ENCODE measurements around the gene ITCH.
"Not testable (repeated sequence)": the region's sequence is repeated elsewhere in the genome, so short reads cannot be mapped to it uniquely, and the experiment has no call there.

Gene ITCH

GRCh38 chr20:34389954-34390555 is 27.0 kb downstream of the ITCH start:
- DNase-seq, result no peak
- Histone ChIP-seq H3K27ac (ENCODE audit: insufficient read depth, low read length, poor library complexity, severe bottlenecking) (no peak overlapping the region), H3K4me1 (ENCODE audit: control insufficient read depth, insufficient read depth, low read length, poor library complexity, severe bottlenecking) (peaks cover 6% of the 10 kb centered on the region)

GRCh38 chr20:34396408-34396807 is 33.3 kb downstream of the ITCH start:
- no peak overlapping the region for H3K27ac ChIP-seq (ENCODE audit: insufficient read depth, low read length, poor library complexity, severe bottlenecking)
- no peak overlapping the region for H3K4me3 ChIP-seq (ENCODE audit: insufficient read depth, low read depth, low read length, poor library complexity, severe bottlenecking)
- H3K36me3 ChIP-seq (ENCODE audit: control insufficient read depth, insufficient read depth, low read length), result peaks cover 6% of the 10 kb centered on the region
- no peaks in the 10 kb centered on the region for H3K9me3 ChIP-seq (ENCODE audit: control insufficient read depth, low read length)
- no peak for DNase-seq
- H3K27me3 ChIP-seq (replicated peaks; ENCODE audit: control insufficient read depth, insufficient read depth, low read length, poor library complexity, severe bottlenecking), result no peaks in the 10 kb centered on the region
- no peaks in the 10 kb centered on the region for H3K4me1 ChIP-seq (ENCODE audit: control insufficient read depth, insufficient read depth, low read length, poor library complexity, severe bottlenecking)

More at GRCh38 chr20:34389954-34390555, 27.0 kb downstream of the ITCH start:
- no peaks in the 10 kb centered on the region for H3K27me3 ChIP-seq (replicated peaks; ENCODE audit: control insufficient read depth, insufficient read depth, low read length, poor library complexity, severe bottlenecking)
- no peaks in the 10 kb centered on the region for H3K9me3 ChIP-seq (ENCODE audit: control insufficient read depth, low read length)
- H3K4me3 ChIP-seq (ENCODE audit: insufficient read depth, low read depth, low read length, poor library complexity, severe bottlenecking), result no peak overlapping the region
- peaks cover 3% of the 10 kb centered on the region for H3K36me3 ChIP-seq (ENCODE audit: control insufficient read depth, insufficient read depth, low read length)

GRCh38 chr20:34397096-34397495 is 34.0 kb downstream of the ITCH start:
- Histone ChIP-seq H3K9me3 (ENCODE audit: control insufficient read depth, low read length) (no peaks in the 10 kb centered on the region), H3K4me1 (ENCODE audit: control insufficient read depth, insufficient read depth, low read length, poor library complexity, severe bottlenecking) (no peaks in the 10 kb centered on the region), H3K36me3 (ENCODE audit: control insufficient read depth, insufficient read depth, low read length) (peaks cover 6% of the 10 kb centered on the region), H3K27ac (ENCODE audit: insufficient read depth, low read length, poor library complexity, severe bottlenecking) (no peak overlapping the region), H3K27me3 (replicated peaks; ENCODE audit: control insufficient read depth, insufficient read depth, low read length, poor library complexity, severe bottlenecking) (no peaks in the 10 kb centered on the region), H3K4me3 (ENCODE audit: insufficient read depth, low read depth, low read length, poor library complexity, severe bottlenecking) (no peak overlapping the region)
- DNase-seq, result no peak

GRCh38 chr20:34400776-34401175 is 37.7 kb downstream of the ITCH start:
- H3K27ac ChIP-seq (ENCODE audit: insufficient read depth, low read length, poor library complexity, severe bottlenecking); H3K27me3 ChIP-seq (replicated peaks; ENCODE audit: control insufficient read depth, insufficient read depth, low read length, poor library complexity, severe bottlenecking); H3K9me3 ChIP-seq (ENCODE audit: control insufficient read depth, low read length); H3K4me3 ChIP-seq (ENCODE audit: insufficient read depth, low read depth, low read length, poor library complexity, severe bottlenecking); DNase-seq; H3K36me3 ChIP-seq (ENCODE audit: control insufficient read depth, insufficient read depth, low read length): not testable (repeated sequence)
- peaks cover 13% of the 10 kb centered on the region for H3K4me1 ChIP-seq (ENCODE audit: control insufficient read depth, insufficient read depth, low read length, poor library complexity, severe bottlenecking)

DNA sequence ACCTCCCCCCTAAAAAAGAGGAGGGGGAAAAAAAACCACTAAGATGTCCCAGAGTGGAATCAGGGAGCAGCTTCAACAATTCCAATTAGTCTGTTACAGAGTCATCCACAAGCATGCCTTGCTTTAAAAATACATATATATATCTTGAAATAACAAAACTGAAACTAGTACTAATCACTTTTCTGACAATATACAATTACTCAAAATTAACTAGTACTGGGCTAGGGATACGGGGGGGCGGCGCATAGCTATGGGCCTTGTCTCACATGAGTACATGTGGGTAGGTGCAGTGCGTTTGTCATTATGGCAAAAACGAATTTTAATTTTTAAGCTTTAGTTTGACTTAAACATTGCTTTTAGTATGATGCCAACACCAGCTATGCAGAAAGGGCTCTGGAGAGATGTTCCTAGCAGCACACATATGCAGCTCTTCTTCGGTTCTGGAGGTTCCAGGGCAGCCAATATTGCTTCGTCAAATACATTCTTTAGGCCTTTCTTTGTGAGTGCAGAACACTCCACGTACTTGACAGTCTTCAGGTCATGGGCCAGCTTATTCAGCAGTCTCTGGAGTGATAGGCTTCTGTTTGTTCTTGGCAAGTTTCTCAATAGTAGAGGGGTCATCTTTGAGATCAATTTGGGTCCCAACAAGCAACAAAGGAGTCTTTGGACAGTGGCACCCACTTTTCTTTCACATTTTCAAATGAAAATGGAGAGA is 38.8 kb downstream of the ITCH start:
- H3K4me1 ChIP-seq (ENCODE audit: control insufficient read depth, insufficient read depth, low read length, poor library complexity, severe bottlenecking), result peaks cover 18% of the 10 kb centered on the region
- H3K9me3 ChIP-seq (ENCODE audit: control insufficient read depth, low read length), result no peaks in the 10 kb centered on the region
- H3K36me3 ChIP-seq (ENCODE audit: control insufficient read depth, insufficient read depth, low read length), result peaks cover 3% of the 10 kb centered on the region
- no peak overlapping the region for H3K27ac ChIP-seq (ENCODE audit: insufficient read depth, low read length, poor library complexity, severe bottlenecking)
- no peak overlapping the region for H3K4me3 ChIP-seq (ENCODE audit: insufficient read depth, low read depth, low read length, poor library complexity, severe bottlenecking)
- no peak for DNase-seq
- no peaks in the 10 kb centered on the region for H3K27me3 ChIP-seq (replicated peaks; ENCODE audit: control insufficient read depth, insufficient read depth, low read length, poor library complexity, severe bottlenecking)

DNA sequence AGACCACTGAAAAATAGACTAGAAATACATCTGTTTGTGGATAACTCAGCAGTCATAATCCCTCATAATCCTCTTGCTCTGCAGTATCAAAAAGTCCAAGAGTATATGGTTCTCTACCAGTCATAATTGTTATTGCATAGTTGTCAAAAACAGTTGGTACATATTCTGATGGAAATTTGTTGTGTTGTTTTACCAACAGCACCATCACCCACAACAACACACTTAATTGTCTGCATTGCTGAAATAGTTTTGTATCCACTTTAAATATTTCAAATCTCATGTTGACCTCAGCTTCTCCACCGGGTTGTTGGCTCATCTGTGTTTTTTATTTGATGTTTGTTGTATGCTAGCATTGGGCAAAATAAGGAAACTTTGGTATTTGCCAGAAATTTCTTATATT is 39.4 kb downstream of the ITCH start:
- Histone ChIP-seq H3K36me3 (ENCODE audit: control insufficient read depth, insufficient read depth, low read length) (peaks cover 3% of the 10 kb centered on the region), H3K9me3 (ENCODE audit: control insufficient read depth, low read length) (no peaks in the 10 kb centered on the region), H3K27ac (ENCODE audit: insufficient read depth, low read length, poor library complexity, severe bottlenecking) (no peak overlapping the region), H3K4me3 (ENCODE audit: insufficient read depth, low read depth, low read length, poor library complexity, severe bottlenecking) (no peak overlapping the region), H3K27me3 (replicated peaks; ENCODE audit: control insufficient read depth, insufficient read depth, low read length, poor library complexity, severe bottlenecking) (no peaks in the 10 kb centered on the region), H3K4me1 (ENCODE audit: control insufficient read depth, insufficient read depth, low read length, poor library complexity, severe bottlenecking) (peaks cover 18% of the 10 kb centered on the region)
- no peak for DNase-seq

DNA sequence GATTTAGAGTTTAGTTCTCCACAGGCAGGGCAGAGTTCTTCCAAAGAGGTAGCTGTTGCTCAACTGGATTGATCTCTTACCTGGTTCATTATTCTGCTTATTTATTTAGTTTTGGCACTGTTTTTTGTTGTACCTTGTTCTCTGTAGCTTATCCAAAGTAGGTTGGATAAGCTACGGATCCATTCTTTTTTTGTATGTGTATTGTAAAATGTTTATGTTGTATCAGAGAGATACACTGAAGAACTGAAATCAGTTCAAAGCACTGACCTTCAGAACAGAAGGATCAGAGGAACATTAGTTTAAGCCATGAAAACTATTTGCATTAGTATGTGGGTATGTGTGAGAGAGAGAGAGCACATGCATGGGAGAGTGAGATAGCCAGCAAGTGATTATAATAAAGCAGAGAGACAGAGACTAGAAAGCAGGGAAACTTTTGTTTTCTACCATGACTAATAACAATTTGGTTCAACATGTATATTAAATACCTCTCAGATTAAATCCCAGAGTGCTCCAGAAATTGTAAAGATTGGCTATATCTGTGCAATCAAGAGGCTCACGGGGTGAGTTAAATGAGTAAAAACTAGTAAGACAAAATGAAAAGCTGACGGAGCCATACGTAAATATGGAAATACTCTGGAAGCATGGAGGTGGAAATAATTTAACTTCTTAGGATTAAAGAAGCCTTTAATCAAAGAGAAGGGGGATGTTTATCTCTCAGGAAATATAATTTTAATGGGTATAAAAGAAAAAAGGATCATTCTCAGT is 40.2 kb downstream of the ITCH start:
- H3K36me3 ChIP-seq (ENCODE audit: control insufficient read depth, insufficient read depth, low read length), result peaks cover 3% of the 10 kb centered on the region
- peaks cover 18% of the 10 kb centered on the region for H3K4me1 ChIP-seq (ENCODE audit: control insufficient read depth, insufficient read depth, low read length, poor library complexity, severe bottlenecking)
- H3K4me3 ChIP-seq (ENCODE audit: insufficient read depth, low read depth, low read length, poor library complexity, severe bottlenecking), result no peak overlapping the region
- no peak for DNase-seq
- no peaks in the 10 kb centered on the region for H3K9me3 ChIP-seq (ENCODE audit: control insufficient read depth, low read length)
- no peaks in the 10 kb centered on the region for H3K27me3 ChIP-seq (replicated peaks; ENCODE audit: control insufficient read depth, insufficient read depth, low read length, poor library complexity, severe bottlenecking)
- no peak overlapping the region for H3K27ac ChIP-seq (ENCODE audit: insufficient read depth, low read length, poor library complexity, severe bottlenecking)

- H3K27ac ChIP-seq (ENCODE audit: insufficient read depth, low read length, poor library complexity, severe bottlenecking), result no peak overlapping the region
- H3K4me1 ChIP-seq (ENCODE audit: control insufficient read depth, insufficient read depth, low read length, poor library complexity, severe bottlenecking), result peaks cover 18% of the 10 kb centered on the region
- H3K9me3 ChIP-seq (ENCODE audit: control insufficient read depth, low read length), result no peaks in the 10 kb centered on the region
- no peaks in the 10 kb centered on the region for H3K27me3 ChIP-seq (replicated peaks; ENCODE audit: control insufficient read depth, insufficient read depth, low read length, poor library complexity, severe bottlenecking)
- no peak overlapping the region for H3K4me3 ChIP-seq (ENCODE audit: insufficient read depth, low read depth, low read length, poor library complexity, severe bottlenecking)
- no peak for DNase-seq
- H3K36me3 ChIP-seq (ENCODE audit: control insufficient read depth, insufficient read depth, low read length), result peaks cover 3% of the 10 kb centered on the region
Measured at GRCh38 chr20:34403908-34404307, 40.8 kb downstream of the ITCH start.

DNA sequence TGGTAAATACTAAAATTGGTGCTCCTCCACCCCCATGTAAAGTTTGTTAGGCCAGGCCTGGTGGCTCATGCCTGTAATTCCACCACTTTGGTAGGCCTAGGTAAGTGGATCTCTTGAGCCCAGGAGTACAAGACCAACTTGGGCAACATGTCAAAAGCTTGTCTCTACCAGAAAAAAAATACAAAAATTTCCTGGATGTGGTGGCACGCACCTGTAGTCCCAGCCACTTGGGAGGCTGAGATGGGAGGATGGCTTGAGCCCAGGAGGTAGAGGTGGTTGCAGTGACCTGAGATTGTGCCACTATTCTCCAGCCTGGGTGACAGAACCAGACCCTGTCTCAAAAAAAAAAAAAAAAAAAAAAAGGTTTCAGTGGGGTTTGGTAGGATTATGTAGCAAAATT is 41.7 kb downstream of the ITCH start:
- no peak overlapping the region for H3K27ac ChIP-seq (ENCODE audit: insufficient read depth, low read length, poor library complexity, severe bottlenecking)
- H3K4me3 ChIP-seq (ENCODE audit: insufficient read depth, low read depth, low read length, poor library complexity, severe bottlenecking), result peak overlapping the region; percentile 32
- no peaks in the 10 kb centered on the region for H3K27me3 ChIP-seq (replicated peaks; ENCODE audit: control insufficient read depth, insufficient read depth, low read length, poor library complexity, severe bottlenecking)
- H3K36me3 ChIP-seq (ENCODE audit: control insufficient read depth, insufficient read depth, low read length), result peaks cover 1% of the 10 kb centered on the region
- DNase-seq, result no peak
- no peaks in the 10 kb centered on the region for H3K9me3 ChIP-seq (ENCODE audit: control insufficient read depth, low read length)
- peaks cover 18% of the 10 kb centered on the region for H3K4me1 ChIP-seq (ENCODE audit: control insufficient read depth, insufficient read depth, low read length, poor library complexity, severe bottlenecking)

- H3K4me3 ChIP-seq (ENCODE audit: insufficient read depth, low read depth, low read length, poor library complexity, severe bottlenecking), result peak overlapping the region; percentile 32
- not testable (repeated sequence) for H3K36me3 ChIP-seq (ENCODE audit: control insufficient read depth, insufficient read depth, low read length); H3K9me3 ChIP-seq (ENCODE audit: control insufficient read depth, low read length); H3K27me3 ChIP-seq (replicated peaks; ENCODE audit: control insufficient read depth, insufficient read depth, low read length, poor library complexity, severe bottlenecking)
- H3K27ac ChIP-seq (ENCODE audit: insufficient read depth, low read length, poor library complexity, severe bottlenecking), result peak overlapping the region; percentile 32
- H3K4me1 ChIP-seq (ENCODE audit: control insufficient read depth, insufficient read depth, low read length, poor library complexity, severe bottlenecking), result peaks cover 18% of the 10 kb centered on the region
- peak in 1 of 3 donors; percentile 2 for DNase-seq
Measured at GRCh38 chr20:34405247-34405651, 42.2 kb downstream of the ITCH start.

Measured in effector memory CD4-positive, alpha-beta T cell (primary cell).